ENCODE measurements around the gene ESYT1.

Gene ESYT1

DNA sequence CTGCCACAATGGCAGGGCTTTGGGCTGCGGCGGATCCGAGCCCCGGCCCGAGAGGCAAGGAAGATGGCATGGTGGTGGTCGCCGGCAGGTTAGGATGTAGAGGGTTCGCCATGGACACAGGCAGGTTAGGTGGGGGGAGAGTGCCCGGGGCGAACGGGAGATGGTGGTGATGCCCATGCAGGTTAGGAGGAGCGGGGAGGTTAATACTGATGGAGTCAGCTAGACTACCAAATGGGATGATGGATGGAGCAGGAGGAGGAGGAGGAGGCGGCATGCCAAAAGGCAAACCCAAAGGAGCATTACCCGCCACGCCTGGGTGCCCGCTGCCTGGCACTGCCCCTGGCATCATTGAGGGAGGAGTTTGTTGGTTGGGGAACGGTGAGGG lies 36.3 kb downstream of the ESYT1 start:
- H3K36me3 ChIP-seq (ENCODE audit: insufficient read depth, low read length): peaks cover 96% of the 10 kb centered on the region

DNA sequence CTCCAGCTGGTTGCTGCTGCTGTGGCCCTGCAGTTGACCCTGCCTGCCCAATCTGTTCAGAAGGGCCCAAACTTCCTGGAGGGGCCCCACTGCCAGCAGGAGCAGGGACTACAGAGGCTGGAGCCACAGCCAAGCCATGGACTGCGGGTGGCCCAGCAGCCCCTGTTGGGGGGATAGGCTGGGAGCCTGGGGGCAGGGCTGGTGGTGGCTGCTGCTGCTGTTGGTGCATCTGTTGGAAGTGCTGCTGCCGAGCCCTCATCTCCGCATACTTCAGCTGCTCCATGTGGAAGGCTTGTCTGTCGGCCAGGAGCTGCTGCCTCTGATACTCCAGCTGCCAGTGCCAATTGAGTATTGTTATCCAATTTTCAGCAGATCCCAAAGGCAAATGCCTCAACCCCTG lies 37.3 kb downstream of the ESYT1 start:
- no peak overlapping the region for H3K4me2 ChIP-seq (ENCODE audit: insufficient read depth, low read length)
- no peak for ATAC-seq (ENCODE audit: insufficient read depth, low read depth)

More for the DNA sequence above, 36.3 kb downstream of the ESYT1 start:
- H3K79me2 ChIP-seq (ENCODE audit: insufficient read depth, low read length): peaks cover 32% of the 10 kb centered on the region
- peaks cover 13% of the 10 kb centered on the region for H4K20me1 ChIP-seq (ENCODE audit: insufficient read depth, low read length)
- no peak overlapping the region for H3K4me2 ChIP-seq (ENCODE audit: insufficient read depth, low read length)
- no peak overlapping the region for H2AFZ ChIP-seq (ENCODE audit: low read depth, low read length)
- no peaks in the 10 kb centered on the region for H3K9me3 ChIP-seq (ENCODE audit: insufficient read depth, low read length, severe bottlenecking)
- ATAC-seq (ENCODE audit: insufficient read depth, low read depth) (no peak), DNase-seq (no peak)
- no peak overlapping the region for H3K9ac ChIP-seq (ENCODE audit: low read depth, low read length)
- H3K27me3 ChIP-seq (ENCODE audit: insufficient read depth, low read length, poor library complexity): no peaks in the 10 kb centered on the region
- TF ChIP-seq, protein P1, sequence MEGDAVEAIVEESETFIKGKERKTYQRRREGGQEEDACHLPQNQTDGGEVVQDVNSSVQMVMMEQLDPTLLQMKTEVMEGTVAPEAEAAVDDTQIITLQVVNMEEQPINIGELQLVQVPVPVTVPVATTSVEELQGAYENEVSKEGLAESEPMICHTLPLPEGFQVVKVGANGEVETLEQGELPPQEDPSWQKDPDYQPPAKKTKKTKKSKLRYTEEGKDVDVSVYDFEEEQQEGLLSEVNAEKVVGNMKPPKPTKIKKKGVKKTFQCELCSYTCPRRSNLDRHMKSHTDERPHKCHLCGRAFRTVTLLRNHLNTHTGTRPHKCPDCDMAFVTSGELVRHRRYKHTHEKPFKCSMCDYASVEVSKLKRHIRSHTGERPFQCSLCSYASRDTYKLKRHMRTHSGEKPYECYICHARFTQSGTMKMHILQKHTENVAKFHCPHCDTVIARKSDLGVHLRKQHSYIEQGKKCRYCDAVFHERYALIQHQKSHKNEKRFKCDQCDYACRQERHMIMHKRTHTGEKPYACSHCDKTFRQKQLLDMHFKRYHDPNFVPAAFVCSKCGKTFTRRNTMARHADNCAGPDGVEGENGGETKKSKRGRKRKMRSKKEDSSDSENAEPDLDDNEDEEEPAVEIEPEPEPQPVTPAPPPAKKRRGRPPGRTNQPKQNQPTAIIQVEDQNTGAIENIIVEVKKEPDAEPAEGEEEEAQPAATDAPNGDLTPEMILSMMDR (IDR thresholded peaks at IDR 0.05; ENCODE audit: borderline replicate concordance, extremely low read depth, low read length, poor library complexity, severe bottlenecking): no peak
- no peak for TF ChIP-seq EZH2 (IDR thresholded peaks at IDR 0.05; ENCODE audit: borderline replicate concordance, low read depth, low read length, severe bottlenecking)
- H3K4me3 ChIP-seq (ENCODE audit: low read depth in 1 of 2, low read length in 2 of 2): no peak overlapping the region
- H3K27ac ChIP-seq (ENCODE audit: low read length): no peak overlapping the region
- H3K4me1 ChIP-seq (ENCODE audit: insufficient read depth, low read length): peaks cover 30% of the 10 kb centered on the region

DNA sequence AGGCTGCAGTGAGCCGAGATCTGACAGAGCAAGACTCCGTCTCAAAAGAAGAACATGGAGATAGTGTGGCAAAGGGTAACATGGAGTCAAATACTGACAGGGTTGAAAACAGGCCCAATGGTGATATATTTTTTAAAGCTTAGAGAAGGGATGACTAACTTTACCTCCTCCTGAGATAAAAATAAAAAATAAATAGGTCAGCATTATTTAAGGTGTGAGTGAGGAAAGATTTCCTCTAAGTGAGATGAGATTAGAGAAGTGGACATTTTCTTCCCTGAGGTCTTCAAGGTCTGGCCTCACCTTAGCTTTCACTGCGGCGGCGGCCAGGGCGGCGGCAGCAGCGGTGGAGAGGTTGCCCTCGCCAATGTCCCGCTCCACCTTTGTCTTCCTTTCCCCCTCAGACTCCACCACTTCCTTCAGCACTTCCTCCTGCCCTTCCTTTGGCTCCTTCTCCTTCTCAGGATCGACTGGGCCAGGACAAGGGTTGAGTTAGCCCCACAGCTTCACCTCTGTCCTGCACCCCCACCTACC lies 41.2 kb downstream of the ESYT1 start:
- Histone ChIP-seq H3K9ac (ENCODE audit: low read depth, low read length) (no peak overlapping the region), H3K9me3 (ENCODE audit: insufficient read depth, low read length, severe bottlenecking) (no peaks in the 10 kb centered on the region), H3K4me3 (ENCODE audit: low read depth in 1 of 2, low read length in 2 of 2) (no peak overlapping the region), H3K4me1 (ENCODE audit: insufficient read depth, low read length) (no peaks in the 10 kb centered on the region), H3K36me3 (ENCODE audit: insufficient read depth, low read length) (peaks cover 96% of the 10 kb centered on the region), H3K27ac (ENCODE audit: low read length) (no peak overlapping the region), H3K27me3 (ENCODE audit: insufficient read depth, low read length, poor library complexity) (no peaks in the 10 kb centered on the region), H4K20me1 (ENCODE audit: insufficient read depth, low read length) (peaks cover 3% of the 10 kb centered on the region; the same call in 1 of the 2 replicates), H3K79me2 (ENCODE audit: insufficient read depth, low read length) (no peaks in the 10 kb centered on the region), H2AFZ (ENCODE audit: low read depth, low read length) (no peak overlapping the region), H3K4me2 (ENCODE audit: insufficient read depth, low read length) (no peak overlapping the region)
- ATAC-seq (ENCODE audit: insufficient read depth, low read depth) (no peak), DNase-seq (no peak)
- TF ChIP-seq, protein P1 (IDR thresholded peaks at IDR 0.05; ENCODE audit: borderline replicate concordance, extremely low read depth, low read length, poor library complexity, severe bottlenecking): no peak
- no peak for TF ChIP-seq EZH2 (IDR thresholded peaks at IDR 0.05; ENCODE audit: borderline replicate concordance, low read depth, low read length, severe bottlenecking)

More for the DNA sequence above, 37.3 kb downstream of the ESYT1 start:
- H3K27ac ChIP-seq (ENCODE audit: low read length): no peak overlapping the region
- peaks cover 13% of the 10 kb centered on the region for H4K20me1 ChIP-seq (ENCODE audit: insufficient read depth, low read length)
- DNase-seq: no peak
- H3K27me3 ChIP-seq (ENCODE audit: insufficient read depth, low read length, poor library complexity): no peaks in the 10 kb centered on the region
- H2AFZ ChIP-seq (ENCODE audit: low read depth, low read length): no peak overlapping the region
- peaks cover 20% of the 10 kb centered on the region for H3K4me1 ChIP-seq (ENCODE audit: insufficient read depth, low read length)
- peaks cover 96% of the 10 kb centered on the region for H3K36me3 ChIP-seq (ENCODE audit: insufficient read depth, low read length)
- no peak for TF ChIP-seq EZH2 (IDR thresholded peaks at IDR 0.05; ENCODE audit: borderline replicate concordance, low read depth, low read length, severe bottlenecking)
- TF ChIP-seq, protein P1 (IDR thresholded peaks at IDR 0.05; ENCODE audit: borderline replicate concordance, extremely low read depth, low read length, poor library complexity, severe bottlenecking): no peak
- H3K9ac ChIP-seq (ENCODE audit: low read depth, low read length): no peak overlapping the region
- H3K9me3 ChIP-seq (ENCODE audit: insufficient read depth, low read length, severe bottlenecking): no peaks in the 10 kb centered on the region
- H3K79me2 ChIP-seq (ENCODE audit: insufficient read depth, low read length): peaks cover 21% of the 10 kb centered on the region
- no peak overlapping the region for H3K4me3 ChIP-seq (ENCODE audit: low read depth in 1 of 2, low read length in 2 of 2)

Data from DND-41 (cell line).